ENCODE measurements around the gene MRPL41.
"Not testable (repeated sequence)": the region's sequence is repeated elsewhere in the genome, so short reads cannot be mapped to it uniquely, and the experiment has no call there.

The MRPL41 gene

GRCh38 chr9:137554349-137554748, 2.7 kb downstream of the MRPL41 start:
- DNase-seq: no peak

- no peak for DNase-seq
Measured at GRCh38 chr9:137555179-137555578, 3.5 kb downstream of the MRPL41 start.

DNA sequence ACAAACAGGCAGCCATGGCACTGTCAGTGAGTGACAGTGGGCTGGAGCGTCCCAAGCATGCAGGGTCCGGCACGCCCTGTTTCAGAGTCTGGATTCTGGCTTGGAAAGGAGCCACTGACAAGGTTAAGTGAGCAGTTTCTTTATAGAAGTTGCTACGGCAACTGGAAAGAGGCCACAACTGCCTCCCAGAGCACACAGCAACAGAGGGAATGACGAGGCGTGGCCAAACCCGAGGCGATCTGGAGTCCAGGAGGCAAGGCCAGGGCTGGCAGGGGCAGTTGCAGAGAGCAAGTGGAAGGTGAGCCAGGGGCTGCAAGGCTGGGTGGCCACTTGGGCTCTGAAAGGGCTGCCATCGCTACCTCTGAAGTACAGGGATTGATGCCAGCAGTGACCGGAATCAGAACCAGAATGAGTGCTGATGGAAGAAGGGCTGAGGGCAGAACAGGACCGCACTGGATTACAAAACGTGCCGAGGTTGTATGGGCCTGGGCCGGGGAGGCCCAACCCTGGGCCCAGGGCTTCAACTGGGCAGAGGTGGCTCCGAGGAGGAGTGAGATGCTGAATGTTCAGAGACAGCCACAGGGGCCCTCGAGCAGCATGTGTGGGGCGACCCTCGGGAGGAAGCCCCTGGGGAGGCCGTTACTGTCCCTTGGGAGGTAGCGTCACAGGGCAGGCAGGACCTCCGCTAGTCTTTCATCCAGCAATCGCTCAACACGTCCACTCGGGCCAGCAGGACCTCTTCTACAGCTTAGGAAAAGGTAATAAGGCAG, 4.6 kb downstream of the MRPL41 start:
- DNase-seq: no peak

DNA sequence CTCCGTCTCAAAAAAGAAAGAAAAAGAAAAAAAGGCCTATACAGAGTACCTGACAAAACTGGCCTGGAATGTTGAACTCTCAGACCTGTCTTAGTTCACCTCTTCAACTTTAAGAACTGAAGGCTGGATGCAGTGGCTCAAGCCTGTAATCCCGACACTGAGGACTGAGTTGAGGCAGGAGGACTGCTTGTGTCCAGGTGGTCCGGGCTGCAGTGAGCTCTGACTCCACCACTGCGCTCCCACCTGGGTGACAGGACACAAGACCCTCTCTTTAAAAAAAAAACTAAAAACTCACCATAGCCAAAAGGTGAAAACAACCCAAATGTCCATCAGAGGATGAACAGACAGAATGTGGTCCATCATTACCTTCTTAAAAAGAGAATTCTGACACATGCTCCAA, 6.4 kb downstream of the MRPL41 start:
- no peak for DNase-seq

- DNase-seq: no peak
Measured at GRCh38 chr9:137564134-137564533, 12.5 kb downstream of the MRPL41 start.

DNA sequence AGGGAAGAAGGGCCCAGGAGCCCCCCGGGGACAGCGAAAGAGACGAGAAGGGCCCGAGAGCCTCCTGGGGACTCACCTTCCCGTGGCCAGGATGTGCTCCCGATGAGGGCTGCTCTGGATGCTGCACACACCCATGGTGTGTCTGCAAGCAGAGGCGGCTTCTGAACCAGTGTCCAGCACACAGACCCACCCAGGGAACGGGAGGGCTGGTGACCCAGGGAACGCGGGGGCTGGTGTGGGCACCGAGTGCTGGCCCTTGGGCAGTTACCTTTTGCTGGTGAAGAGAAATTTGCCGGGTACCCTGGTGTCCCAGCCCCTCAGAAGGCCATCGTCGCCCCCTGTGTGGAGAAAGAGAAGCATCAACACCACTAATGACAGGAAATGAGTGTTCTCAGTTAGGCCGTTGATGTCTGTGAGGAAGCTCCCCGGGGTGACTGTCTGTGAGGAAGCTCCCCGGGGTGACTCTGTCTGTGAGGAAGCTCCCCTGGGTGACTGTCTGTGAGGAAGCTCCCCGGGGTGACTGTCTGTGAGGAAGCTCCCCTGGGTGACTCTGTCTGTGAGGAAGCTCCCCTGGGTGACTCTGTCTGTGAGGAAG, 13.2 kb downstream of the MRPL41 start:
- DNase-seq: no peak

GRCh38 chr9:137568445-137568844, 16.8 kb downstream of the MRPL41 start:
- DNase-seq: not testable (repeated sequence)

DNA sequence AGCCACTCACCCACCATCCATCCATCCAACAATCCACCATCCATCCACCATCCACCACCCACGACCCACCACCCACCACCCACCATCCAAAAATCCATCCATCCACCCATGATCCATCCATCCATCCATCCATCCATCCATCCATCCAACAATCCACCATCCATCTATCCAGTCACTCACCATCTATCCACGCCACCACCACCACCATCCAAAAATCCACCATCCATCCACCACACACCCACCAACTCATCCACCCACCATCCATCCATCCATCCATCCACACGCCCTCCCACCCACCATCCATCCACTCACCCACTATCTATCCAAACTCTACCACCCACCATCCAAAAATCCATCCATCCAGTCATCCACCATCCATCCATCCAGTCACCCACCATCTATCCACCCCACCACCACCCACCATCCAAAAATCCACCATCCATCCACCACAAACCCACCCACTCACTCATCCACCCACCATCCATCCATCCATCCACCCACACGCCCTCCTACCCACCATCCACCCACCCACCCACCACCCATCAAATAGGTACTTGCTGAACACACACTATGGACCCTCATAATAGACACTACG, 18.0 kb downstream of the MRPL41 start:
- DNase-seq: no peak

- no peak for DNase-seq
Measured at GRCh38 chr9:137570566-137570965, 18.9 kb downstream of the MRPL41 start.

GRCh38 chr9:137574192-137574591, 22.5 kb downstream of the MRPL41 start:
- DNase-seq: no peak

DNA sequence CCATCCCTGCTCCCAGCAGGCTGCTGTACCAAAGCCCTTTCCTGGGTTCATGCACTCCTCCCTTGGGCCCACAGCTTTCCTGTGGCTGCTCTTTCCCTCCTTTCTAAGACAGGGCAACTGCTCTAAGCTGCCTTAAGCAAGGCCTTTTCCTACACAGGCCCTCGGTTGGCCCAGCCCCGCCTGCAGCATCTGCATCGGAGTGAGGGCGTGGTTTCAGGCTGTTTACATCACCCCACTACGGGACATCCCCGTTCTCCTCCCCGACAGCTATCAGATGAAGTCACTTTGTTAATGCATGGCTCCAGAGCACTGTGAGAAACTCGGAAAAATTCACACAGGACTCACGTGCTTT, 23.7 kb downstream of the MRPL41 start:
- DNase-seq: no peak

- no peak for DNase-seq
Measured at GRCh38 chr9:137575716-137576411, 24.2 kb downstream of the MRPL41 start.

DNA sequence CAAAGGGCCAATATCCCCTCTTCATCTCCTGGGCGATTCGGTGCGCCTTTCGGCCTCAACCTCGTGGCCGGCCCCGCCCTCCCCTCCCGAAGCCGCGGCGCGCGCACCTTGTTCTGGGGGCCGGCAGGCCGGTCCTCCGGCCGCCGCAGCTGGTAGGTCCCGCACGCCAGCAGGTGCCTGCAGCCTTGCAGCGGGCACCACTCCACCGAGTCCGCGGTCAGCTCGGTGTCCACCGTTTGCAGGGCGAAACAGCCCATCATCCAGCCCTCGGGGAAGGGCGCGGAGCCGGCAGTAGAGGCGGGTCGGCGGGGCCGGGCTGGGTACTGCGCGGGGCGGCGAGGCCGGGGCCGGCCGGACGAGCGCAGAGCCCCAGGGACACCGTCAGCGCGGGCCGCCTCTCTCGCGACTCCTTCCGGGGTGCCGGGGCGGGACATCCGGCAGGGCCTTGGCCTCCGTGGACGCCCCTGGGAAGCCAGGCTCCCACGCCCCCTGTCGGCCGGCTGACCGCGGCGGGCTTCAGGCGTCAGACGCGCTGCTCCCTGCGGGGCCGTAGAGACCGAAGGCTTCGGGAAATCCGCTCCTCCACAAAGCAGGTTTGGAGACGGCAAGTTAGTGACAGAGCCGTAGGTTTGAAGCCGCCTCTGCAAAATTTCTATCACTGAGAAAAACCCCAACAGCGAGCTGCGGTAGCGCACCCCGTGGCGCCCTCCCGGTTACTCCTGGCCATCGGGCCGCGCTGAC, 27.0 kb downstream of the MRPL41 start, which contains the start of gene DPH7:
Gene DPH7, minus strand, starts transcription at position 408 of the 741 bp plus-strand sequence. Its CDS starts 148 bp downstream, at position 260.
- peak; percentile 99 for DNase-seq

DNA sequence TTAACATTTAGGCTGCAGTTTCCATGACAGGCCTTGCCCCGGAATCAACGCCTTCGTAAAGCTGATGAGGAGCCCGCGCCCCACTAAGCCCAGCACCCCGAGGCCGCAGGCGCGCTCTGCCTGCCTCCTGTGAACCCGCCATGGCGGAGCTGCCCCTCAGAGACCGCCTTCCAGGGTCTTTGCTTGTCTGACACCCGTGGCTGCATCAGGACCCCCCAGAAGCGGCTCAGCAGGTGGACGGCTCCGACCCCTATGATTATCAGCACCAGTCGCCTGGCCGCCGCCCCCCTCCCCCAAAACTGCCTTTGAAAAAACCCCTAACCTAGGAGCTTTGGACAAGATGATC, 27.6 kb downstream of the MRPL41 start:
- no peak for DNase-seq

GRCh38 chr9:137580209-137580953, 28.7 kb downstream of the MRPL41 start:
- DNase-seq: no peak

DNA sequence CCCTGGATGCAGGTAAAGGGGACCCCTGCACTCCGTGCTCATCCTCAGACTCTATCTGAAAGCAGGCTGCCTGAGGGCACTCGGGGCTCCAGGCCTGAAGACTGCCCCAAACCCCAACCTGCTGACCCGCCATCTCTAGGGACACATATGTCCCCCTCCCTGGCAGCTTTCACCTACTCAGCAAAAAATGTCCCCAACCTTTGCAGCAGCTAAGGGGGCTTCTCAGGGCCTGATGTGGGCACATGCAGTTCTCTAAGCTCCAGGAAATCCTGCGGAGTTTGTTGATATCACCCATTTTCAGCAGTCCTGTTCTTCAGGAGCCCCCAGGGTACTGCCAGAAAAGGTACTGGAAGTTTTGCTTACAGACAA, 29.3 kb downstream of the MRPL41 start:
- DNase-seq: no peak

DNA sequence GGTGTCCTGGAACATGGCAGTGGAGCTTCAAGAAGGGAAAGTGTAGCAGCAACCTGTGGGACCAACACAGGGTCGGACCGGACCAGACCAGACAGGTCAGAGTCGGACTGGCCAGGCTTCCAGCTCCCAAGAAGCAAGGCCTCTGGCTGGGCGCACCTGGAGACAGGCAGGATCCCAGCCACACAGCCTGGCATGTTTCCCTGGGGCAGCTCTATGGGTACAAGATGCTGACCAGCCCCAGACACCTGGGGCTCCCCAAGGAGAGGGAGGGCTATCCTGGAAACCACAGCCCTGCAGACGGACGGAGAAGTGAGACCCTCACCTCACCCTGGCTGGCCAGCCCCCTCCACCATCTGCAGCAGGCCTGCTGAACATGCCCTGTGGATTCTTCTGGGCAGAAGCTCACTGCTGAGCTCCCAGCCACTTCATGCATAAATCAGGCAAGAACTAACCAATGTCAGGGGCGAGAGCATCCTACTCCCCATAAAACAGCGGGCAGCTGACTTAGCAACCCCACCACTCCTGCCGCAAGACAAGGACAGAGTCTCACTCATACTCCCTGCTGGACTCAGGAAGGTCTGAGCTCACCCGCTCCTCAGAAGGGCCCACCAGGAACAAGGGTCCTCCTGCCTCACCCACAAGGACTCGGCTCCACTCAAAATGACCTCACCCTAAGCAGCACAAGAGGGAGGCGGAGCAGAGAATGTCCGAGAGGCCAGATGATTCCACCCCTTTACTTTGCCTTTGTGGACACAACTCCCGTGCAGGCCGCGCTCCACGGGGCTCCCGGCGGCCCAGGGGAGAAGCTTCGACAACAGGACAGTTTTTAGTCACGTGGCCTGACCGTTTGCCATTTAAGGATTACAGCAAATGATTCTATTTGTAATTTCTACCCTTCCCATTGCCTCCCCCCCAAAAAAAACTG, 29.9 kb downstream of the MRPL41 start:
- no peak for DNase-seq

- DNase-seq: no peak
Measured at GRCh38 chr9:137582286-137582860, 30.7 kb downstream of the MRPL41 start.

DNA sequence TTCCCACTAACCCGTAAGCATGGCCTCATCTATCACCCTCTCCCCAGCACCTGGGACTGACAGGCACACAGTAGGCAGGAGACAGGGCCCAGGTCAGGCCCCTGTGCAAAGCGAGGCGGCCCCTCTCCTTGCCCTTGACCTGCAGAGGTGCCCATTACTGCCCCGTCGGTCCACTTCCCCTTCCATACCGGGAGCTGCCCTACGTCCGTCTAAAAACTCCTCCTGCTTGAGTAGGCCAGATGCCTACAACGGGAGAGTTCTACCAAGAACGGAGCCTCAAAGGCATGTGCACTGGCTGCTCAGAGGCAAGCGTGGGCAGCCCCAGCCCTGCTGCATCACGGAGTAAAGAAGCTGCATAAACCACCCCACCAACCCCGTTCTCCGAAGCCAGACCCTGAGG, 31.7 kb downstream of the MRPL41 start:
- no peak for DNase-seq

- no peak for DNase-seq
Measured at GRCh38 chr9:137583957-137584356, 32.3 kb downstream of the MRPL41 start.

DNA sequence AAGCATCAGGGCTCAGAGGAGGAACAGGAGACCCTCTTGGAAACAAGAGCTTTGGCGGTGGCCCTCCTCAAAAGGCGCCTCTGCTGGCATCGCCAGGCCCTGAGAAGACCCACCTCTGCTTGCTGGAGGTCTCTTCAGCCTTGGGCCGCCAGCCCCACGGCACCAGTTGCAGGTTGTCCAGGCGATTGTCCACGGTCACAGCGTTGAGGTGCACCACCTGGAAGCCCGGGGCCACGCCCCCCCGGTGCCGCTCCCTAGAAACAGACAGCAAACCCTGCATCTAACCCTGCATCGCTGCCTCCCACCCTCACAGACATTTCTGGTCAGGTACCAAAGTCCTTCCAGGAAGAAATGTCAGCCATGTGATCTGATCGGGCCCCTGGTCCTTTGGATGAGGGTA, 35.2 kb downstream of the MRPL41 start:
- no peak for DNase-seq

Data from activated CD8-positive, alpha-beta memory T cell treated with anti-CD3 and anti-CD28 coated beads for 24 hours (primary cell).